NB4 (cell line): ENCODE data around the gene AP2A2.

Experiments
- POLR2A ChIP-seq: IDR thresholded peaks from 2 replicates; pipeline ENCODE4 v1.6.1; 2011; ENCODE audit warnings: mild to moderate bottlenecking; ENCODE audit not compliant: insufficient read length; ENCODE audit errors: extremely low read depth
- TF ChIP-seq, protein P1 (sequence below): IDR thresholded peaks from one replicate; pipeline ENCODE4 v1.5.1; 2012; ENCODE audit warnings: low read depth, low read length

DNA sequence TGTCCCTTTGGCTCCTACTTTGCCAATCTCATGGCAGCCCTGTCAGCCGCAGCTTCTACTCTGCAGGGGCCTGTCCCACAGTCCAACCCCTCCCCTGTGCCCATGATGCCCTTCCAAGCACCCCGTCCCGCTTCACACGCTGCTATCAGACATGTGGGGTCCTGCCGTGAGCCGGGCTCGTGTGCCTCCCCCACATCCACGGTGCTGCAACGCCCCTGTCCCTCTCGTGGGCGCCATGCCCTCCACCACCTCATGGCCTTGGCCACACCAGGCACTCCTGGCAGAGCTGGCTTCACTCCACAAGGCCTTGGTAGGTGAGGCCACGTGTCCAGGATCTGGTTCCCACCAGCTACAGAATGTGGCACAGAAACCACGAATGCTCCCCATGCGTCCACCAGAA, 38.1 kb upstream of the AP2A2 start:
- TF ChIP-seq, protein P1, sequence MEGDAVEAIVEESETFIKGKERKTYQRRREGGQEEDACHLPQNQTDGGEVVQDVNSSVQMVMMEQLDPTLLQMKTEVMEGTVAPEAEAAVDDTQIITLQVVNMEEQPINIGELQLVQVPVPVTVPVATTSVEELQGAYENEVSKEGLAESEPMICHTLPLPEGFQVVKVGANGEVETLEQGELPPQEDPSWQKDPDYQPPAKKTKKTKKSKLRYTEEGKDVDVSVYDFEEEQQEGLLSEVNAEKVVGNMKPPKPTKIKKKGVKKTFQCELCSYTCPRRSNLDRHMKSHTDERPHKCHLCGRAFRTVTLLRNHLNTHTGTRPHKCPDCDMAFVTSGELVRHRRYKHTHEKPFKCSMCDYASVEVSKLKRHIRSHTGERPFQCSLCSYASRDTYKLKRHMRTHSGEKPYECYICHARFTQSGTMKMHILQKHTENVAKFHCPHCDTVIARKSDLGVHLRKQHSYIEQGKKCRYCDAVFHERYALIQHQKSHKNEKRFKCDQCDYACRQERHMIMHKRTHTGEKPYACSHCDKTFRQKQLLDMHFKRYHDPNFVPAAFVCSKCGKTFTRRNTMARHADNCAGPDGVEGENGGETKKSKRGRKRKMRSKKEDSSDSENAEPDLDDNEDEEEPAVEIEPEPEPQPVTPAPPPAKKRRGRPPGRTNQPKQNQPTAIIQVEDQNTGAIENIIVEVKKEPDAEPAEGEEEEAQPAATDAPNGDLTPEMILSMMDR, result no peak
- no peak for TF ChIP-seq POLR2A
